AG04449 (cell line): Measurements from ENCODE around the gene PRKAB1.

Experiments
- CTCF ChIA-PET: fragments of 350-600 bp; formaldehyde crosslinking; extraction: SDS; loops from one replicate; lab custom pipeline; 2021; ENCODE audit warnings: antibody characterized with exemption; lab: Yijun Ruan, JAX
- POLR2A ChIA-PET: fragments of 400-600, 350-600 bp; formaldehyde crosslinking; extraction: SDS; loops from one replicate; lab custom pipeline; 2020; ENCODE audit warnings: antibody characterized with exemption, inconsistent platforms; lab: Yijun Ruan, JAX
- DNase-seq: peaks from one replicate; pipeline ENCODE4 v3.0.0-alpha.2; 2010; ENCODE audit warnings: low read depth, low spot score
- H3K4me3 ChIP-seq: 2 replicates; pipeline ENCODE4 v1.5.1; 2011; ENCODE audit warnings: low read depth, mild to moderate bottlenecking, control low read depth, low read length
- CTCF ChIP-seq: IDR thresholded peaks from one replicate; pipeline ENCODE4 v1.5.1; 2011; ENCODE audit warnings: mild to moderate bottlenecking, moderate library complexity, low read length, control low read depth, inconsistent platforms; ENCODE audit not compliant: insufficient read depth; ENCODE audit errors: missing control alignments

Gene PRKAB1

GRCh38 chr12:119627686-119628085, 40.2 kb upstream of the PRKAB1 start:
- ChIA-PET CTCF (no interaction called here), POLR2A (no interaction called here)

GRCh38 chr12:119630223-119630780, 37.6 kb upstream of the PRKAB1 start:
- ChIA-PET POLR2A (no interaction called here), CTCF (no interaction called here)
- no peak for DNase-seq
- H3K4me3 ChIP-seq: no peak overlapping the region
- TF ChIP-seq CTCF: no peak

More at GRCh38 chr12:119627686-119628085, 40.2 kb upstream of the PRKAB1 start:
- no peak overlapping the region for H3K4me3 ChIP-seq
- TF ChIP-seq CTCF: no peak
- no peak for DNase-seq

GRCh38 chr12:119630962-119631550, 36.9 kb upstream of the PRKAB1 start:
- H3K4me3 ChIP-seq: no peak overlapping the region
- CTCF ChIA-PET: no interaction called here
- POLR2A ChIA-PET: no interaction called here
- DNase-seq: no peak
- no peak for TF ChIP-seq CTCF

GRCh38 chr12:119631930-119632678, 35.8 kb upstream of the PRKAB1 start:
- ChIA-PET POLR2A (no interaction called here), CTCF (no interaction called here)
- H3K4me3 ChIP-seq: no peak overlapping the region
- no peak for TF ChIP-seq CTCF
- DNase-seq: no peak

GRCh38 chr12:119634743-119635142, 33.2 kb upstream of the PRKAB1 start:
- DNase-seq: no peak
- POLR2A ChIA-PET: no interaction called here
- H3K4me3 ChIP-seq: no peak overlapping the region
- TF ChIP-seq CTCF: no peak
- CTCF ChIA-PET: interaction anchor here (0.7 kb wide), 1 partner anchor 12 kb away, joined by 3 read pairs; no protein-coding TSS in a partner anchor

- no peak for DNase-seq
- CTCF ChIA-PET: interaction anchor here (1.5 kb wide), 1 partner anchor 24 kb away, joined by 4 read pairs; the partner anchor contains the start of gene PRKAB1
Observed at GRCh38 chr12:119642986-119643385, 24.9 kb upstream of the PRKAB1 start.

More at GRCh38 chr12:119642986-119643385, 24.9 kb upstream of the PRKAB1 start:
- no peak overlapping the region for H3K4me3 ChIP-seq
- POLR2A ChIA-PET: no interaction called here
- TF ChIP-seq CTCF: no peak
